Measurements from ENCODE around the gene TYK2. TPM values are rescaled to one million over a fixed set of nuclear protein-coding genes. Genes with fewer than 3 reads are reported as not detected.
A peak's percentile ranks its signal among the peaks of the same experiment; 100 is the strongest.
"Not testable (repeated sequence)": the region's sequence is repeated elsewhere in the genome, so short reads cannot be mapped to it uniquely, and the experiment has no call there.

Gene TYK2
- total RNA-seq, 1 donor from 2014 or later: 67.1 TPM

DNA sequence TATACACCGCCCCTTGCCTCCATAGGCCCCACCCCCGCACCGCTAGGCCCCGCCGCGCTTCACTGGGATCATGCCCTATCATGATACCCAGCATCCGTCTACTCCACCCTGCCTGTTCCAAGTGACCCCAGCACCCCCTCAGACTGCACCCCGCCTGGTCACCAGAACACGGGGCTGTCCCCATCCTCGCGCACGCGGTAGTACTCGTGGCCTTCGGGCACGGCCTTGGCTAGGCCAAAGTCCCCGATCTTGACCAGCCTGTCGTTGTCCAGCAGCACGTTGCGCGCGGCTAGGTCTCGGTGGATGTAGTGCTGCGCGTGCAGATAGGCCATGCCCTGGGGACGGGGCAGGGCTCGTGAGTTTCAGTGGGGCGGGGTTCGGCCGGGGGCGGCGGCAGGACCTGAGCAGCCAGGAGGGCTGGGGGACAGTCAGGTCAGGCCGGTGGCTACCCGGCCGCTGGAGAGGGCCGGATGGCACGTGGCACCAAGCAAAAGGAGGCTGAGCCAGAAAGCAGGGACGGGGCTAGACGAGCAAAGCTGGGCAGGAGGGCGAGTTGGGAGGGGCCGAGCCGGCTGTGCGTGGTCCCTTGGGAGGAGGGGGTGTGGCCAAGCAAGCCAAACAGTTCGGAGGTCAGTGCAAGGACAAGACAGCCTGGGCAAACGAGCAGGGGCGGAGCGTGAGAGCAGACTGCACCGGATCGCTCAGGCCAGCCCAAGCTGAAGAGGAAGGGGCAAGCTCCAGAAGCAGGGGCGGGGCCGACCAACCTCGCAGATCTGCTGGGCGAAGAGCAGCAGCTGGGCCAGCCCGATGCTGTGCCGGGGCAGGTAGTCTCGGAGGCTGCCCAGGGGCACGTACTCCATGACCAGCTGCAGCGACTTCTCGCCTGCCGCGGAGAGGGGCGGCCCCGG lies 27.4 kb downstream of the TYK2 start:
- intact Hi-C loops (cut with DNase I): loop anchor here (1.0 kb wide), 1 partner anchor 20 kb away; the partner anchor contains the start of gene RAVER1

DNA sequence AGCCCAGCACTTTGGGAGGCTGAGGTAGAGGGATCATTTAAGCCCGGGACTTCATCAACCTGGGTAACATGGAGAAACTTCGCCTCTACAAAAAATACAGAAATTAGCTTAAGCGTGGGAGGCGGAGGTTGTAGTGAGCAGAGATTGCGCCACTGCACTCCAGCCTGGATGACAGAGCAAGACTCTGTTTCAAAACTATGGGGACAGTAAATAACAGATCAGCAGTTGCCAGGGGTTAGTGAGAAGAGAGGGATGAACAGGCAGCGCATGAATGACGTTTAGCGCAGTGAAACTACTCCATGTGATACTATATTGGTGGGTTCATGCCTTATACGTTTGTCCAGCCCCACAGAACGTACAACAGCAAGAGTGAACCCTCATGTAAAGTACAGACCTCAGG lies 33.9 kb downstream of the TYK2 start:
- DNase-seq (ENCODE audit: missing footprints) (peak; percentile 83), ATAC-seq (peak; percentile 69)
- intact Hi-C loops (cut with DNase I): no loop called here

More for the DNA sequence above, 27.4 kb downstream of the TYK2 start:
- DNase-seq (ENCODE audit: missing footprints) (peak; percentile 86), ATAC-seq (peak; percentile 88)

GRCh38 chr19:10344780-10345179 lies 35.6 kb downstream of the TYK2 start:
- DNase-seq (ENCODE audit: missing footprints) (no peak), ATAC-seq (no peak)
- intact Hi-C loops (cut with DNase I): no loop called here

- no peak for ATAC-seq
- DNase-seq (ENCODE audit: missing footprints): no peak
- intact Hi-C loops (cut with DNase I): no loop called here
These were observed 36.9 kb downstream of the TYK2 start for GRCh38 chr19:10343495-10343894.

- intact Hi-C loops (cut with DNase I): no loop called here
- DNase-seq (ENCODE audit: missing footprints) (no peak), ATAC-seq (no peak)
These were observed 40.4 kb downstream of the TYK2 start for GRCh38 chr19:10339977-10340376.

- no peak for ATAC-seq
- intact Hi-C loops (cut with DNase I): no loop called here
- DNase-seq (ENCODE audit: missing footprints): peak; percentile 83
These were observed 40.9 kb downstream of the TYK2 start, which contains the start of gene ICAM3 for GRCh38 chr19:10339380-10339960. ICAM3 (minus strand) TSS chr19:10339624; CDS start chr19:10339614, 10 bp downstream.

DNA sequence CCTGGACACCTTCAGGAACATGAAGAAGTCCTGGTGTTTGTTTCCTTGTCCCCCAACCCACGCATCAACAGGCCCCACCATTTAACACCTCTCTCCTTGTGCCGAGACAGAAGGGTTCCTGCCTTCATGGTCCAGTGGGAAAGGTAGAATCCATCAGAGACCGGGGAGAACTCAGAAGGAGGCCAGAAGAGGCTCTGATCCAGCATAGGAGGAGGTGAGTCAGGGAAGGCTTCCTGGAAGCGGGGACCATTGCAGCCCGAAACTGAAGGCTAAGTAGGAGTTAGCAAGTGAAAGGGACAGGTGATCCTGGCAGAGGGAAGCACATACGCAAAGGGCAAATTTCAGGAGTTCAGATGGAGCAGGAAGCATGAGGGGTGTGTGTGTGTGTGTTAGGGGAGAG lies 41.4 kb downstream of the TYK2 start:
- DNase-seq (ENCODE audit: missing footprints) (peak; percentile 22), ATAC-seq (no peak)
- intact Hi-C loops (cut with DNase I): no loop called here

DNA sequence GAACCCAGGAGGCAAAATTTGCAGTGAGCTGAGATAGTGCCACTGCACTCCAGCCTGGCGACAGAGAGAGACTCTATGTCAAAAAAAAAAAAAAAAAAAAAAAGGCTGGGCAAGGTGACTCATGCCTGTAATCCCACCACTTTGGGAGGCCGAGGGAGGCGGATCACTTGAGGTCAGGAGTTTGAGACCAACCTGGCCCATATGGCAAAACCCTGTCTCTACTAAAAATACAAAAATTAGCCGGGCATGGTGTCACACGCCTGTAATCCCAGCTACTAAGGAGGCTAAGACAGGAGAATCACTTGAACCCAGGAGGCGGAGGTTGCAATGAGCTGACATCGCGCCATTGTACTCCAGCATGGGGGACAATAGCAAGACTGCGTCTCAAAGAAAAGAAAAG lies 43.6 kb downstream of the TYK2 start:
- intact Hi-C loops (cut with DNase I): not testable (repeated sequence)

DNA sequence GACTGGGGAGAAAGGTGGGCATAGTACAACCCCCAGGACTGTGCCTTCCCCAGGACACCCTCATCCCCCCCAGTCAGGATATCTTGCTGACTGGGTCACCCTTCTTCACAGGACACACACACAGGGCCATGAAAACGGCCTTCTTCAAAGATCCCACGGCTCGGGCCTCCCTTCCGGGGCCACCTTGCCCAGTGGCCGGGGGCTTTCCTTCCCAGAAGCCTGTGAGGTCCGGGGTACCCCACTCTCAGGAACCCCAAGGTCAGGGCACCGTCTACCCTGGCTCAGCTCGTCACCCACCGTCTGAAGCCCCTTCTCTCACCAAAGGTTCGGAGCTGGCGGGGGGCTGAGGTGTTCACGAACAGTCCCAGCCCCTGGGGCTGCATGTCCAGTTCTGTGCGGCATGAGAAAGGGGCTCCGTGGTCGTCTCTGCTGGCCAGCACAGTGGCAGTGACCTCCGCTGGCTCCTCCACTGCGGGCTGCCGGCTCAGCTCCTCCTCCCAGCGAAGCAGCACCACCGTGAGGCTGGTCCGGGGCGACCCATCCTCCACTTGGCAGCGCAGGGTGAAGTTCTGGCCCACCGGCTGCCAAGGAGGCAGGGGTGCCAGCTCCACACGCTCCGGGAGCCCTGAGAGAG lies 44.9 kb downstream of the TYK2 start:
- intact Hi-C loops (cut with DNase I): no loop called here
- DNase-seq (ENCODE audit: missing footprints) (peak; percentile 62), ATAC-seq (peak; percentile 8)

More for the DNA sequence above, 43.6 kb downstream of the TYK2 start:
- not testable (repeated sequence) for ATAC-seq
- peak; percentile 32 for DNase-seq (ENCODE audit: missing footprints)

DNA sequence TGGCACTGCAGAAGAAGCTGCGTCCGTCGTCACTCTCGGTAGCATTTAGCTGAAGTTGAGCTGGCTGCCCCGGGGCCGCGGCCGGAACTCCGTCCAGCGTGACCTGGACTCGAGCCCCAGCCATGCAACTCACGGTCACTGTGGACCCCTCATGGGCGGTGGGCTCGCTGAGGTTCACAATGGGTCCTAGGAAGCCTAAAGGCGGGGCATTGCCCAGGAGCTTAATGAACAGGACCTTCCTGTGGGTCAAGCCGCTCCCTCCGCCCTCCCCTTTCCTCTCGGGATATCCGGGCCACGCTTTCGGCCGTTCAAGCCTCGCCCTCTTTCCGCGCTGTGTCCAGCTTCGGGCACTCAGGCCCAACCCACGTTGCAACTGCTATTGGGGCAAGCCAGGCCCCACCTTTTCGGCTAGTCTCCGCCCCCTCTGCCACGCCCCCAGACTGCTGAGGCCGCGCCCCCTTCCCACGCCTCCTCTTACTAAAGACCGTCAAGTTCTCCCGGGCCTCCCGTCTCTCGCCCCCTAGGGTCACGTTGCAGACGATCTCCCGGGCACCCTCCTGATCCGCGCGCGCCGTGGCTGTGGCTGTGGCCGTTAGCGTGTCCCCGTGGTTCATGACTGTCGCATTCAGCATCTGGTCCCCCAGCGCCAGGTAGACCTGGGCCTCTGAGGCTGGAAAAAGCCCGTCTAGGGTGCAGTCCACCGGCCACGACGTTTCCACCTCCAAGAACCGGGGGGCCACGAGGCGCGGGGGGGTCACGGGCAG lies 45.6 kb downstream of the TYK2 start:
- intact Hi-C loops (cut with DNase I): no loop called here
- ATAC-seq (peak; percentile 93), DNase-seq (ENCODE audit: missing footprints) (peak; percentile 95)

- intact Hi-C loops (cut with DNase I): loop anchor here (1.0 to 2.0 kb wide), 3 partner anchors 19 to 63 kb away; partner anchors contain the start of genes ICAM1 and TYK2
- DNase-seq (ENCODE audit: missing footprints): peak; percentile 61
- no peak for ATAC-seq
These were observed 46.4 kb downstream of the TYK2 start for GRCh38 chr19:10333758-10334587.

- ATAC-seq: peak; percentile 94
- DNase-seq (ENCODE audit: missing footprints): peak; percentile 99
- intact Hi-C loops (cut with DNase I): loop anchor here (1.0 to 2.0 kb wide), 3 partner anchors 20 to 62 kb away; partner anchors contain the start of genes ICAM1 and TYK2
These were observed 47.2 kb downstream of the TYK2 start, which contains the start of gene RAVER1 for GRCh38 chr19:10332965-10333757. RAVER1 (minus strand) TSS chr19:10333529; CDS start chr19:10333507, 22 bp downstream.

GRCh38 chr19:10332158-10332964 lies 48.0 kb downstream of the TYK2 start:
- DNase-seq (ENCODE audit: missing footprints) (peak; percentile 32), ATAC-seq (no peak)
- intact Hi-C loops (cut with DNase I): loop anchor here (2.0 kb wide), 1 partner anchor 62 kb away; the partner anchor contains the start of gene ICAM1

DNA sequence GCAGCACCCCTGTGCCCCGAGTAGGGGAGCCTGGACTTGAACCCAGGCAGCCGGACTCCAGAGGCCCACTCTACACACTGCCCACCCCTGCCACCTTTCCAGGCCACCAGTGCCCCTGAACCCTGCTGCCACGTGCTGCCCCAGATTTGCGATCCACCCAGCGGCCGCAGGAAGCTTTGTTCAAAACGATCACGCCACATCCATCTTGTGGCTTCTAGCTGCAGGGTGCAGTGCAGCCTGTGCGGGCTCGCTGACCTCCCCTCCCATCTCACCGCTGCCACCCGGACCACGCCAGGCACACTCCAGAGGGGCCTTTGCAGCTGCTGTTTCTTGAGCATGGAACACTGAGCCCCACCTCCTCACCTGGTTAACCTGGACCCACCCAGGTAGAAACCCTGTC lies 50.8 kb downstream of the TYK2 start:
- intact Hi-C loops (cut with DNase I): no loop called here
- peak; percentile 15 for DNase-seq (ENCODE audit: missing footprints)
- no peak for ATAC-seq

GRCh38 chr19:10328558-10329429 lies 51.6 kb downstream of the TYK2 start:
- DNase-seq (ENCODE audit: missing footprints) (peak; percentile 31), ATAC-seq (no peak)
- intact Hi-C loops (cut with DNase I): no loop called here
